ENCODE results near the gene AP3S1.
"Not testable (repeated sequence)": the region's sequence is repeated elsewhere in the genome, so short reads cannot be mapped to it uniquely, and the experiment has no call there.

Gene AP3S1

GRCh38 chr5:115875447-115875846 is 33.7 kb downstream of the AP3S1 start:
- no peak for DNase-seq

GRCh38 chr5:115877342-115877741 is 35.6 kb downstream of the AP3S1 start:
- DNase-seq = not testable (repeated sequence)

- DNase-seq = not testable (repeated sequence)
Observed at GRCh38 chr5:115882434-115882833, 40.7 kb downstream of the AP3S1 start.

GRCh38 chr5:115884704-115885103 is 43.0 kb downstream of the AP3S1 start:
- DNase-seq = no peak

GRCh38 chr5:115885208-115885607 is 43.5 kb downstream of the AP3S1 start:
- not testable (repeated sequence) for DNase-seq

- DNase-seq = no peak
Observed at GRCh38 chr5:115888027-115888426, 46.3 kb downstream of the AP3S1 start.

GRCh38 chr5:115892021-115892420 is 50.3 kb downstream of the AP3S1 start:
- no peak for DNase-seq

GRCh38 chr5:115894342-115894741 is 52.6 kb downstream of the AP3S1 start:
- no peak for DNase-seq

- no peak for DNase-seq
Observed at GRCh38 chr5:115895821-115896220, 54.1 kb downstream of the AP3S1 start.

GRCh38 chr5:115898656-115899055 is 56.9 kb downstream of the AP3S1 start:
- DNase-seq = no peak

- DNase-seq = no peak
Observed at GRCh38 chr5:115907177-115907576, 65.4 kb downstream of the AP3S1 start.

- not testable (repeated sequence) for DNase-seq
Observed at GRCh38 chr5:115913623-115914400, 72.1 kb downstream of the AP3S1 start.

GRCh38 chr5:115920171-115920725 is 78.5 kb downstream of the AP3S1 start:
- no peak for DNase-seq

- not testable (repeated sequence) for DNase-seq
Observed at GRCh38 chr5:115928578-115929407, 87.1 kb downstream of the AP3S1 start.

GRCh38 chr5:115930171-115930570 is 88.4 kb downstream of the AP3S1 start:
- DNase-seq = not testable (repeated sequence)

- DNase-seq = no peak
Observed at GRCh38 chr5:115930630-115931337, 89.0 kb downstream of the AP3S1 start.

GRCh38 chr5:115932991-115933390 is 91.3 kb downstream of the AP3S1 start:
- DNase-seq = no peak

- DNase-seq = no peak
Observed at GRCh38 chr5:115934388-115934974, 92.7 kb downstream of the AP3S1 start.

GRCh38 chr5:115936031-115936430 is 94.3 kb downstream of the AP3S1 start:
- no peak for DNase-seq

GRCh38 chr5:115939059-115939458 is 97.3 kb downstream of the AP3S1 start:
- DNase-seq = no peak

GRCh38 chr5:115940080-115940810 is 98.5 kb downstream of the AP3S1 start:
- DNase-seq = no peak
